ENCODE measurements around the gene UNC5A.

The UNC5A gene

GRCh38 chr5:176880366-176881020 lies 70.1 kb downstream of the UNC5A start:
- no peak overlapping the region for H3K4me3 ChIP-seq (ENCODE audit: low read length)
- DNase-seq (ENCODE audit: low read depth), result no peak
- no peak for TF ChIP-seq CTCF (conservative IDR thresholded peaks at IDR 0.05; ENCODE audit: low read depth, low read length)

GRCh38 chr5:176881021-176881749 lies 70.8 kb downstream of the UNC5A start:
- TF ChIP-seq CTCF (conservative IDR thresholded peaks at IDR 0.05; ENCODE audit: low read depth, low read length), result no peak
- no peak for DNase-seq (ENCODE audit: low read depth)
- H3K4me3 ChIP-seq (ENCODE audit: low read length), result no peak overlapping the region

DNA sequence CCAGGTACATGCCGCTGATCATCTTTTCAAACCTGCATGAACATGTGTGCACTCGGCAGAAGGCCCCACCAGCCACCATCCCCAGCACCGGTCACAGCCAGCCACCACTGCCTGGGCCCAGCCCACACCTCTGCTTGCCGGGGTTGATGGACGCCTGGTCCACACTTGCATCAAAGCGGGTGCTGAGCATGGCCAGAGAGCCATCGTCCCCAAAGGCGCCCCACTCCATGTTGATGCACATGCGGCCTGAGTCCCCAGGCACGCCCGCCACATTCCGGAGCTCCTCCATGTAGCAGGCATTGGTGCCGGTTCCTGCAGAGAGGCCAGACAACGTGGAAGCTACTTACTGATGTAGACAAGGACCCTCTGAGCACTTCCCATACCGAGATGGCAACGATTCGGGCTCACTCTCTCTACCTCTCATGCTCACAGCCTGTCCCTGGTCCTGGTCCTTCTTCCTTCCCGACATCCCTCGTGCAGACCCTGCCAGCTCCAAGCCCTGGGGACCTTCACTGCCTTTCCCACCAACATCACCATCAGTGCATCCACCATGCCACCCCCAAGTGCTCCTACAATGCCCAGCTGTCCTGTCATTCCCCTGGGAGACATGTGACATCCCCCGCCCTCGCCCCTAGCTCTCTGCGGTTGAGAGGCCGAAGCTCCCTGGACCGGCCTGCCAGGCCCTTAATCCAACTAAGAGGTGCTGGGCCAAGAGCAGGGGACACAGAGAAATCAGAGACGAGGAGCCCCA lies 71.6 kb downstream of the UNC5A start:
- H3K4me3 ChIP-seq (ENCODE audit: low read length), result no peak overlapping the region
- TF ChIP-seq CTCF (conservative IDR thresholded peaks at IDR 0.05; ENCODE audit: low read depth, low read length), result no peak
- no peak for DNase-seq (ENCODE audit: low read depth)

GRCh38 chr5:176882567-176882903 lies 72.2 kb downstream of the UNC5A start:
- no peak for DNase-seq (ENCODE audit: low read depth)
- no peak overlapping the region for H3K4me3 ChIP-seq (ENCODE audit: low read length)
- no peak for TF ChIP-seq CTCF (conservative IDR thresholded peaks at IDR 0.05; ENCODE audit: low read depth, low read length)

DNA sequence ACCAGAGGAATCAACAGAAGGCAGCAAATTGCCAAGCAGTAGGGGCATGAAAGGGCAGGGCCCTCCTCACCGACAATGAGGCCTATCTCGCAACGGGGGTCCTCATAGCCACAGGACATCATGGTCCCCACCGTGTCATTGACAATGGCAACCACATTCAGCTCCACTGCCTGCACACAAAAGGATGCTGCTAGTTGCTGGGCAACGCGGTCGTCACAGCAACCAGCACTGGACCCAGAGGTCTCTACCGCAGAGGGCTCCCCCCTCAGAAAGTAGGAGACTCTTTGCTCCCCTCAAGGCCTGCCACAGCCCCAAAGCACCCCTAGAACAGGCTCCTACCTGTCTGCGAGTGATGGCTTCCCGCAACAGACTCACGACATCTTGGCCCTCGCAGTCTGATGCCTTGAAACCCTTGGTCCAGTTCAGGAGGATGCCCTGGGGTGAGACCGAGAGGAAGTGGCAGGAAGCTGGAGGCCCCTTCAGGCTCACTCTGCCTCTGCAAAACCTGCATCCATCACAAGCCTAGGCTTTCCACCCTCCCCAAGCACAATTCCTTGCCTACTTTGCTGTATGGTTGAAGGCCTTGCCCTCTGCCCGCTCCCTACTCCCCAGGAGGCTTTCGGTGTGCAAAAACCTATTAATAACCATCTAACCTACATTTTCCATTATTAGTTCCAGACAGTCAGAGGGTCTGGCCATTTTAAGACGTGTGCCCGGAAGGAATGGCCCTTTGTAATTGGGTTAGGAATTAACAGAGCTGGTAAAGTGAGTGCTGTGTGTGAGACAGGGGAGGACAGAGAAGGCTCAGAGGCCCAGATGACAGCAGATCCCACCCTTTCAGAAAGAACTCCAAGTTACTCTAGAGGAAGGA lies 73.6 kb downstream of the UNC5A start:
- H3K4me3 ChIP-seq (ENCODE audit: low read length), result no peak overlapping the region
- no peak for DNase-seq (ENCODE audit: low read depth)
- TF ChIP-seq CTCF (conservative IDR thresholded peaks at IDR 0.05; ENCODE audit: low read depth, low read length), result no peak

GRCh38 chr5:176884571-176884890 lies 74.2 kb downstream of the UNC5A start:
- no peak for TF ChIP-seq CTCF (conservative IDR thresholded peaks at IDR 0.05; ENCODE audit: low read depth, low read length)
- H3K4me3 ChIP-seq (ENCODE audit: low read length), result no peak overlapping the region
- DNase-seq (ENCODE audit: low read depth), result no peak
